Trophoblast cell (in vitro differentiated cells and primary cell): Measurements from ENCODE around the gene CDKN2A.

ENCODE experiments used
- DNase-seq, 2 donors: peaks; one replicate each; pipeline ENCODE4 v3.0.0-alpha.2; 2016
- H2AFZ ChIP-seq: 2 replicates; pipeline ENCODE4 v1.6.1; 2013; ENCODE audit warnings: low read length, moderate library complexity, mild to moderate bottlenecking; ENCODE audit not compliant: insufficient read depth, poor library complexity
- H2AK5ac ChIP-seq: 2 replicates; pipeline ENCODE4 v1.6.1; 2013; ENCODE audit warnings: mild to moderate bottlenecking, low read length
- H2BK120ac ChIP-seq: 2 replicates; pipeline ENCODE4 v1.6.1; 2013; ENCODE audit warnings: low read length, mild to moderate bottlenecking, moderate library complexity; ENCODE audit not compliant: insufficient read depth, poor library complexity
- H2BK12ac ChIP-seq: 2 replicates; pipeline ENCODE4 v1.6.1; 2013; ENCODE audit warnings: mild to moderate bottlenecking, low read length, moderate library complexity
- H2BK5ac ChIP-seq: 2 replicates; pipeline ENCODE4 v1.6.1; 2013; ENCODE audit warnings: low read length, low read depth, moderate library complexity, mild to moderate bottlenecking; ENCODE audit not compliant: poor library complexity
- H3K14ac ChIP-seq: 2 replicates; pipeline ENCODE4 v1.6.1; 2013; ENCODE audit warnings: mild to moderate bottlenecking, low read length
- H3K18ac ChIP-seq: 2 replicates; pipeline ENCODE4 v1.6.1; 2013; ENCODE audit warnings: mild to moderate bottlenecking, low read length
- H3K23ac ChIP-seq: 2 replicates; pipeline ENCODE4 v1.6.1; 2013; ENCODE audit warnings: low read length
- H3K27ac ChIP-seq: 2 replicates; pipeline ENCODE4 v1.5.1; 2013; ENCODE audit warnings: low read depth, mild to moderate bottlenecking, inconsistent platforms, low read length, moderate library complexity
- H3K27me3 ChIP-seq: 2 replicates; pipeline ENCODE4 v1.6.1; 2013; ENCODE audit warnings: inconsistent platforms, mild to moderate bottlenecking, low read length, moderate library complexity; ENCODE audit not compliant: insufficient read depth
- H3K36me3 ChIP-seq, 2 experiments: 1 replicate in 1 of 2; 2 replicates in 1 of 2; pipeline ENCODE4 v1.6.1; 2013; ENCODE audit warnings: low read length in 2 of 2, mild to moderate bottlenecking in 2 of 2, moderate library complexity in 1 of 2; ENCODE audit not compliant: insufficient read depth in 2 of 2, control insufficient read depth in 1 of 2
- H3K4ac ChIP-seq: 2 replicates; pipeline ENCODE4 v1.6.1; 2013; ENCODE audit warnings: low read depth, mild to moderate bottlenecking, low read length, moderate library complexity
- H3K4me1 ChIP-seq, 2 experiments: 1 replicate in 1 of 2; 2 replicates in 1 of 2; pipeline ENCODE4 v1.6.1; 2013; ENCODE audit warnings: low read length in 2 of 2, mild to moderate bottlenecking in 2 of 2, moderate library complexity in 1 of 2; ENCODE audit not compliant: insufficient read depth in 2 of 2, control insufficient read depth in 1 of 2
- H3K4me2 ChIP-seq: 2 replicates; pipeline ENCODE4 v1.6.1; 2013; ENCODE audit warnings: inconsistent platforms, mild to moderate bottlenecking, low read length, moderate library complexity
- H3K4me3 ChIP-seq: 2 replicates; pipeline ENCODE4 v1.5.1; 2013; ENCODE audit warnings: mild to moderate bottlenecking, low read depth, low read length, inconsistent platforms
- H3K79me1 ChIP-seq: one replicate; pipeline ENCODE4 v1.6.1; 2013; ENCODE audit warnings: low read length
- H3K79me2 ChIP-seq: 2 replicates; pipeline ENCODE4 v1.6.1; 2013; ENCODE audit warnings: low read length, mild to moderate bottlenecking; ENCODE audit not compliant: control insufficient read depth, insufficient read depth, poor library complexity
- H3K9ac ChIP-seq: 2 replicates; pipeline ENCODE4 v1.6.1; 2013; ENCODE audit warnings: mild to moderate bottlenecking, low read length
- H3K9me3 ChIP-seq: 2 replicates; pipeline ENCODE4 v1.6.1; 2013; ENCODE audit warnings: low read depth, mild to moderate bottlenecking, control low read depth, inconsistent platforms, low read length; ENCODE audit not compliant: insufficient read depth
- H4K12ac ChIP-seq: 2 replicates; pipeline ENCODE4 v1.6.1; 2013; ENCODE audit warnings: low read depth, mild to moderate bottlenecking, low read length, moderate library complexity
- H4K8ac ChIP-seq: 2 replicates; pipeline ENCODE4 v1.6.1; 2013; ENCODE audit warnings: low read depth, mild to moderate bottlenecking, low read length, moderate library complexity
- H4K91ac ChIP-seq: one replicate; pipeline ENCODE4 v1.6.1; 2013; ENCODE audit warnings: low read depth, mild to moderate bottlenecking, low read length, moderate library complexity
- WGBS: extraction: QIAGEN DNeasy Blood & Tissue Kit; methylation state at CpG from one replicate; pipeline ENCODE4 v1.1.7; 2013; ENCODE audit warnings: missing lambda C conversion rate; ENCODE audit not compliant: insufficient read length, insufficient coverage; ENCODE audit errors: extremely low coverage; 5-methylcytosine and 5-hydroxymethylcytosine counted together

The CDKN2A gene

DNA sequence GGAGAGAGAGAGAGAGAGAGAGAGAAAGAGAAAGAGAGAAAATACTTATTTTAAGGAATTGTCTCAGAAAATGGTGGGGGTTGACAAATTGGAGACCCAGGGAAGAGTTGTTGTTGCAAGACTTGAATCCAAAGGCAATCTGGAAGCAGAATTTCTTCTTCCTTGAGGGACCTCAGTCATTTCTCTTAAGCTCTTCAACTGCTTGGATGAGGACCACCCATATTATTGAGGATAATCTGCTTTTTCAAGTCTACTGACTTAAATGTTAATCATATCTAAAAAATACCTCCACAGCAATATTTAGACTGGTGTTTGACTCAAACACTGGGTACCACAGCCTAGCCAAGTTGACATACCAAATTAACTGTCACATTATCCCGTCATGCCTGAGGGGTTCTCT is 3.3 kb upstream of the CDKN2A start:
- H2BK120ac ChIP-seq = no peak overlapping the region
- no peak overlapping the region for H2AFZ ChIP-seq
- no peaks in the 10 kb centered on the region for H3K36me3 ChIP-seq
- H3K27ac ChIP-seq = no peak overlapping the region
- peaks cover 2% of the 10 kb centered on the region for H3K9me3 ChIP-seq
- peaks cover 6% of the 10 kb centered on the region for H3K79me2 ChIP-seq
- H3K27me3 ChIP-seq = peaks cover 15% of the 10 kb centered on the region
- no peak overlapping the region for H2BK5ac ChIP-seq
- no peak overlapping the region for H2AK5ac ChIP-seq
- H3K4me2 ChIP-seq = no peak overlapping the region
- H3K18ac ChIP-seq = no peak overlapping the region
- no peak overlapping the region for H2BK12ac ChIP-seq
- H4K91ac ChIP-seq = no peak overlapping the region
- no peak overlapping the region for H3K4me3 ChIP-seq
- no peak overlapping the region for H3K23ac ChIP-seq
- H3K4me1 ChIP-seq = peaks cover 6 to 10% of the 10 kb centered on the region in 2 experiments
- H3K4ac ChIP-seq = no peak overlapping the region
- DNase-seq = no peak
- WGBS = no CpG with 5 or more reads among the region's 1 CpG
- H3K14ac ChIP-seq = no peak overlapping the region
- H4K12ac ChIP-seq = no peak overlapping the region
- peaks cover 5% of the 10 kb centered on the region for H3K79me1 ChIP-seq
- no peak overlapping the region for H3K9ac ChIP-seq
- no peak overlapping the region for H4K8ac ChIP-seq

GRCh38 chr9:21996858-21997257 is 2.7 kb upstream of the CDKN2A start:
- DNase-seq = no peak
- Histone ChIP-seq H3K14ac (no peak overlapping the region), H2BK12ac (no peak overlapping the region), H2BK120ac (no peak overlapping the region), H4K8ac (no peak overlapping the region), H3K36me3 (no peaks in the 10 kb centered on the region), H3K4me3 (no peak overlapping the region), H4K12ac (no peak overlapping the region), H3K79me1 (peaks cover 5% of the 10 kb centered on the region), H3K18ac (no peak overlapping the region), H3K4ac (no peak overlapping the region), H2BK5ac (no peak overlapping the region), H3K9ac (no peak overlapping the region), H3K27me3 (peaks cover 15% of the 10 kb centered on the region), H3K23ac (no peak overlapping the region), H3K4me2 (no peak overlapping the region), H3K27ac (no peak overlapping the region), H2AK5ac (no peak overlapping the region), H4K91ac (no peak overlapping the region), H3K9me3 (peaks cover 2% of the 10 kb centered on the region), H3K4me1 (peaks cover 6 to 10% of the 10 kb centered on the region in 2 experiments), H2AFZ (no peak overlapping the region), H3K79me2 (peaks cover 6% of the 10 kb centered on the region)
- no CpG with 5 or more reads among the region's 5 CpGs for WGBS

- Histone ChIP-seq H3K79me2 (peaks cover 6% of the 10 kb centered on the region), H4K8ac (no peak overlapping the region), H2BK12ac (no peak overlapping the region), H3K23ac (no peak overlapping the region), H3K18ac (no peak overlapping the region), H4K91ac (no peak overlapping the region), H4K12ac (no peak overlapping the region), H3K27ac (no peak overlapping the region), H2BK5ac (no peak overlapping the region), H3K4me3 (no peak overlapping the region), H3K9ac (no peak overlapping the region), H3K27me3 (peaks cover 15% of the 10 kb centered on the region), H3K14ac (no peak overlapping the region), H3K4ac (no peak overlapping the region), H2BK120ac (no peak overlapping the region), H3K4me2 (no peak overlapping the region), H3K4me1 (peaks cover 6 to 10% of the 10 kb centered on the region in 2 experiments), H3K9me3 (peaks cover 2% of the 10 kb centered on the region), H2AFZ (no peak overlapping the region), H3K79me1 (peaks cover 5% of the 10 kb centered on the region), H2AK5ac (no peak overlapping the region), H3K36me3 (no peaks in the 10 kb centered on the region)
- no CpG with 5 or more reads among the region's 9 CpGs for WGBS
- no peak for DNase-seq
Measured at GRCh38 chr9:21996438-21996837, 2.2 kb upstream of the CDKN2A start.

- H2AFZ ChIP-seq = peak overlapping the region; percentile 31
- no peak overlapping the region for H2AK5ac ChIP-seq
- no peak overlapping the region for H4K12ac ChIP-seq
- peak overlapping the region; percentile 1 for H4K91ac ChIP-seq
- peak overlapping the region; percentile 39 for H4K8ac ChIP-seq
- peak overlapping the region; percentile 75 for H3K4me3 ChIP-seq
- H2BK120ac ChIP-seq = no peak overlapping the region
- peak overlapping the region; percentile 84 for H3K4me2 ChIP-seq
- DNase-seq = peak; percentile 61 to 81
- peak overlapping the region; percentile 62 for H3K23ac ChIP-seq
- no peak overlapping the region for H3K27ac ChIP-seq
- WGBS = no CpG with 5 or more reads among the region's 54 CpGs
- no peaks in the 10 kb centered on the region for H3K36me3 ChIP-seq
- H3K9me3 ChIP-seq = peaks cover 2% of the 10 kb centered on the region
- H3K79me1 ChIP-seq = peaks cover 5% of the 10 kb centered on the region
- H2BK5ac ChIP-seq = no peak overlapping the region
- H3K27me3 ChIP-seq = peaks cover 15% of the 10 kb centered on the region
- no peak overlapping the region for H3K4ac ChIP-seq
- peak overlapping the region; percentile 49 for H3K9ac ChIP-seq
- H2BK12ac ChIP-seq = peak overlapping the region; percentile 8
- H3K14ac ChIP-seq = peak overlapping the region; percentile 40
- peaks cover 6% of the 10 kb centered on the region for H3K79me2 ChIP-seq
- H3K18ac ChIP-seq = no peak overlapping the region
- peaks cover 6 to 10% of the 10 kb centered on the region in 2 experiments for H3K4me1 ChIP-seq
Measured at GRCh38 chr9:21995666-21996398, 1.6 kb upstream of the CDKN2A start.
